DMS153 treated with DMSO at 0.1 percent for 48 hours (cell line): ENCODE data around the gene MAP1LC3B2.
A peak's percentile ranks its signal among the peaks of the same experiment; 100 is the strongest.

ENCODE experiments used
- DNase-seq: peaks from one replicate; lab custom pipeline; 2025; ENCODE audit not compliant: unreplicated experiment; lab: John Stamatoyannopoulos, UW

MAP1LC3B2 gene

DNA sequence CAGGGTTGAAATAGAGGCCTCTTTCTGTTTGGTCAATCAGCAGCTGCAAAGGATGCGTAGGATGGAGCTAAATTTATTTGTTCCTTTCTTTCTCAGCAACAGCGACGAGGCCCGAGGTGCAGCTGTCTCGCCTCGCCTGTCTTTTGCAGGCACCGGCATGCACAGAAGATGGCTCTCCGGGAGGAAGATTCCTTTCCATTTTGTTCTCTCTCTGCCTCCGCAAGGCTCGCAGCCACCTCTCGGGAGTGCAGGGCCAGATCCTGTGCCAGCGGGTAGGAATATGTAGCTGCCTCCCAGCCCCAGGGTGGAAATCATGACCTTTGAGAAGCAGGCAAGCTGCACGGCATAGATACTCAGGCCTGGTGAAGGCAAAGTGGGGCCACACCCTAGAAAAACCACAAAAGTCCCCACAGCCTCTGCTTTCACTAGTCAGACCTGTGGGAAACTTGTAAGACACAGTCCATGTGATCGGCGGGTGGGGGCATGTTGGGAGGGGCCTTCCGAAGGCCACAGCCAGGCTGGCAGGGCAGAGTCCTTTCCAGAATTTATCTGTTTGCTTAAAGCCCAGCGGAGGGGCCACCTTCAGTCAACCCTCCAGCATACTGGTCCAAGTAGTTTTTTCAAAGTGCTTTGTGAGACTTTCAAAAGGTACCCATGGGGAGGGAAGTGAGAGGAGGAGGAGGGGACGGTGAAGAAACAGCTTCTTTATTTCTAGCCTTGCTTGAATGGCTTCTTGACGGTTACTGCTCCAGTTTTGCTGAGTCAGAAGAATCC lies at the start of gene MAP1LC3B2:
Gene MAP1LC3B2 (plus strand): TSS at position 220 of the 774 bp plus-strand sequence. CDS start 16,562 bp downstream, outside the sequence.
- no peak for DNase-seq

DNA sequence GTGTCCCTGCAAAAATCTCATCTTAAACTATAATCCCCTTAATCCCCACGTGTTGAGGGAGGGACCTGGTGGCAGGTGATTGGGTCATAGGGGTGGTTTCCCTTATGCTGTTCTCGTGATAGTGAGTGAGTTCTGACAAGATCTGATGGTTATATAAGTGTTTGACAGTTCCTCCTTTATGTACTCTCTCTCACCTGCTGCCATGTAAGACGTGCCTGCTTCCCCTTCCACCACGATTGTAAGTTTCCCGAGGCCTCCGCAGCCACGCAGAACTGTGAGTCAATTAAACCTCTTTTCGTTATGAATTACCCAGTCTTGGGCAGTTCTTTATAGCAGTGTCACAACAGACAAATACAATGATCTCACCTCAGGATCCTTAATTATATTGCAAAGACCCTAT lies 45.2 kb upstream of the MAP1LC3B2 start:
- no peak for DNase-seq

DNA sequence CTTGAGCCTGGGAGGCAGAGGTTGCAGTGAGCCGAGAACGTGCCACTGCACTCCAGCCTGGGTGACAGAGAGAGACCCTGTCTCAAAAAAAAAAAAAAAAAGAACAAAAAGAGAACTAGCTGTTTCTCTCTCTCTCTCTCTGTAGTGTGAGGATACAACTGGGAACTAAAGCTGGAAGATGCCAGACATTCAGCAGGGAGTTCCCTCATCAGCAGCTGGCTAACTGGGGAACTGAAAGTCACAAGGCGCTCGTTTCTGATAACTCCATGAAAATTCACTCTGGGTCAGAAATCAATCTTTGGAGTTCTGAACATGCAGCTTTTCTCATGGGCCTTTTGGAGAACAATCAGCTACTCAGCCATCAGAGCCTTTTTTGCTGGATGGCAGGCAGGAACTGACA lies 43.5 kb upstream of the MAP1LC3B2 start:
- no peak for DNase-seq

DNA sequence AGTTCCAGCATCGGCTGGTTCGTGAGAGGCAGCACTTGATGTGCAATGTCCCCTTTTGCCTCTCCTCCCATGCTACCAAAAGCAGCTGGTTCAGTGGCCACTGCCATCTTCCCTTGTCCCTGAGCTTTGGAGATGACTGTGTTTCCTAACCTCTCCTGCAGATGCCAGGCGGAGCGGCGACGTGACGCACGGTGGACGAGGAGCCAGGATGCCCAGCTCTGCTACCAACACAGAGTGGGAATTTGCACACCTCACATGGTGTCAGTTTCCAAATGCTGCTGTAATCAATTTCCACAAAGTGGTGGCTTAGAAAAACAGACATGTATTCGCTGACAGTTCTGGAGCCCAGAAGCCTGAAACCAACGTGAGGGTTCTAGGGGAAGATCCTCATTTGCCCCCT lies 42.5 kb upstream of the MAP1LC3B2 start:
- no peak for DNase-seq

DNA sequence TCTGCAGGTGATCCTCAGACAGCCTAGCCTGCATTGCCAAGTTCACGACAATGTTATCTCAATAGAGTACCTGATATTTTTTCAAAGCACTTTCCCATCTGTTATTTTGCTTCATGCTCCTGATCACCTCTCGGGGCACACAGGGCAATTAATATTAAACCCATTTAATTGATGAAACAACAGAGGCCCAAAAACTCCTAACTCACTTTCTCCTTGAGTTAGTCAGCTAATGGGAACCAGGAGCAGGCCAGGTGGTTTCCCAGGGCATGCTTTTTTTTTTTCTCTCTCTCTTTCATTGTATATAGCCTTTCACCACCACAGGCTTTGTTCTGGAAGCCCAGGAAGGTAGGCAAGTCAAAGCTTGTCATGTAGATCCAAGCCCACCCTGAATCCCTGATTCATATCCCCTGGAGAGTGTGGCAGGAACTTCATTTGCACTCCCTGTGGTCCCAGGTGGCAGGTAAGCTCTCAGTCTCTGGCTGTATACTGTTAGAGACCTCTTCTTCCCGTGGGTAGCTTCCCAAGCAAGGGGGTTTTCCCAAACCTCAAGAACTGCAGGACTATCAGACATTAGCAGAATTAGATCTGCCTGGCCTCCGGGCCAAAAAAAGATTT lies 41.6 kb upstream of the MAP1LC3B2 start:
- no peak for DNase-seq

- no peak for DNase-seq
Observed at GRCh38 chr12:116520225-116520760, 38.9 kb upstream of the MAP1LC3B2 start.

DNA sequence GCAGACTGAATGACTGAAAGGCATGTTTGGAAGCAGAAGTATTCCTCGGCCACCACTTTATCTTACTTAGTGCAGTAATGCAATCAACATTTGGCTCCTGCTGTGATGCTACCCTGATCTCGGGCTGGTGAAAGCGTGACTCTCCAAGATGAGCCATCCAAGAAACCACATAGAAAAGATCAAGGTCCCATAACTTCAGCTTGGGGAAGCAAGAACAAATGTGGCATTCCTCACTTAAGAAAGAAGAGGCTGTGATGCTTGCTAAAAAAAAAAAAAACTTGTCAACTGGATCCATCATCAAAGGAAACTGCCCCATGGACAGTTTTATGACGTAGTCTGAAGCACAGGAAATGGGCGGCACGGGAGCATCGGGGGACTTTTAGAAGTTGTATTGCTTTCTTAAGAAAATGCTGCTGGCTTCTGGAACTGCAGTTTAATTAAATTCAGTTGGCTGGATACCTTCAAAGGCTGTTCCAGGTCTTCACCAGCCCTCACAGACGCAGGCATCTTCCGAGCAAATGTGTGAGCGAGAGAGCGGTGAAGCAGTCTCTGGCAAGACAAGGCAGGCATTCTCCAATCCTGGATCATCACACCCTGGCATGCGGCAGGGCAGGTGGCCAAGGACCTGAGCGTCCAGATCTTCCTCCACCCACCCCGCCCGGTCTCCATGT lies 38.2 kb upstream of the MAP1LC3B2 start:
- DNase-seq = no peak

DNA sequence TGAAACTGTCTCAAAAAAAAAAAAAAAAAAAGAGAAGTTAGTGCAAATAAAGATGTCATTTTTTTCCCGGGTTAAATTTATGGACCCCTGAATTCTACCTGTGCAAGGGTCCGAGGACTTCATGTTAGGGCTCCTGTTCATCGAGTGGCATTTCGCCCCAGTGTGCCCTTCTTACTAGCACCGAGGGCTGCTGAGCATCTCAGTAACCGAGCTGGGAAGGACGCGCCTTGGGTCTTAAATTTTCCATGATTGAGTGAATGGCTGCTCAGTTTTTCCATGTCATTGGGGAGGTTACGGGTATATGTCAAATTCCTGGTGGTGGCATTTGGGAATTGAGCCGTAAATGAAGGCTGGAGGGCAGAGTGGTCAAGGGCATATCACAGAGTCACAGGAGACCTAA lies 34.9 kb upstream of the MAP1LC3B2 start:
- DNase-seq = no peak

- no peak for DNase-seq
Observed at GRCh38 chr12:116524964-116525379, 34.2 kb upstream of the MAP1LC3B2 start.

GRCh38 chr12:116525418-116526001 lies 33.7 kb upstream of the MAP1LC3B2 start:
- no peak for DNase-seq

DNA sequence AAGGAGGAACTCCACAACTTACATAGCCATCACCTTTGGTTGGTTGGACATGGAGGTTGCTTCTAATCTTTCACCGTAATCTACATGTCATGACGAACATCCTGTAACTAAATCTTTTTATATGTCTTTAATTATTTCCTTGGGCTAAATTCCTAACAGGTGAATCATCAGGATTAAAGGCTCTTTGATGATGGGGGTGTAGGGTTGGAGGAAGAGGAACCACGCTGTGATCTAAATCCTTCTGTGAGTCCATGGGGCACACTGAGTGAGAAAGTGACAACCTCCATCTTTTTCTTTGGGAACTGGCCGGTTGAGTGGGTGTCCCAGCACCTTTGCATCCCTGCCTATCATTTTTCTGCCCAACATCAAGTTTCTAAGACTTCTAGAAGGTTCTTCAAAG lies 31.1 kb upstream of the MAP1LC3B2 start:
- no peak for DNase-seq

DNA sequence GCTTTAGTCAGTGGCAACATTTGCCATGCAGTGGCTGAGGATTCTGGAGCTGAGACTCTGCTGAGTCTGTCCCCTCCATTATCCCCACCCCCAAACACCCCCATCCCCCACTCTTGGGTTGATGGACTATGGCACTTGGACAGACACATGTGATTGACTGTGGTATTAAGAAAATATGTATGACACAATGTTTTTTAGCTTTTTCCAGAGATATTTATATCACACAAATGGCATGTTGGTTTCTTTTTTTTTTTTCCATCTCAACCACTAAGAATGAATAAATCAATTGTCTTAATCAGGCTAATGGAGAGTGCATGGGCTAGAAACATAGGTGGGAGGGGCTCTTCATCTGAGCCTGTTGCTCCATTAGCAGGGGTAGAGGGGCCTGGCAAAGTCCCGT lies 30.7 kb upstream of the MAP1LC3B2 start:
- DNase-seq = no peak

- no peak for DNase-seq
Observed at GRCh38 chr12:116529048-116529447, 30.1 kb upstream of the MAP1LC3B2 start.

DNA sequence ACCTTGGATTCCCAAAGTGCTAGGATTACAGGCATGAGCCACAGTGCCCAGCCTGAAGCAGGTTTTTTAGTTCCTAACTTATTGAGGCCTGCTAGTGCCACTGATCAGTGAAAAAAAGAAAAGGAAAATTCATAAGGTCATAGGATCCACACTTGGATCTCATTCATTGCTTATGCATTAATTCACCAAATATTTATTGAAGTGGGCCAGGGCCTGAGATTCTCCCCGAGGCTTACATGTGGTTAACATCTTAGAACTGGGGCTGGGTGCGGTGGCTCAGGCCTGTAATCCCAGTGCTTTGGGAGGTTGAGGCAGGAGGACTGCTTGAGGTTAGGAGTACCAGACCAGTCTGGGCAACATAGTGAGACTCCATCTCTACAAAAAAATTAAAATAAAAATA lies 29.5 kb upstream of the MAP1LC3B2 start:
- DNase-seq = no peak

GRCh38 chr12:116532428-116532827 lies 26.8 kb upstream of the MAP1LC3B2 start:
- no peak for DNase-seq

DNA sequence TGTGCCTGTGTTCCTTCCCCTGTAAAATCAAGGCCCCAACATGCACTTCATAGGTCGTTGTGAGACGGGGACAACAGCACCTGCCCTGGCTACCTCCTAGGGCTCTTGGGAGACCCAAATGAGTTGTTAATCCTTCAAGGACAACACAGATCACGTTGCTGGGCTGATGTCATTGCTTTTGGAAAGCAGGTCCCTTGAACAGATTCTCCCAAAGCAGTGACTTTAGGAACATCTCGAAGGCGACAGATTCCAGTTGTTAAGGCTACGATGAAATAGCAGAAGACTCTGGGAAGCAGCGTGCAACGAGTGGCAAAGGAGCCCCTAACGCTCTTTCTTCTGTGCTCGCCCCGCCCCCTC lies 26.2 kb upstream of the MAP1LC3B2 start:
- no peak for DNase-seq

DNA sequence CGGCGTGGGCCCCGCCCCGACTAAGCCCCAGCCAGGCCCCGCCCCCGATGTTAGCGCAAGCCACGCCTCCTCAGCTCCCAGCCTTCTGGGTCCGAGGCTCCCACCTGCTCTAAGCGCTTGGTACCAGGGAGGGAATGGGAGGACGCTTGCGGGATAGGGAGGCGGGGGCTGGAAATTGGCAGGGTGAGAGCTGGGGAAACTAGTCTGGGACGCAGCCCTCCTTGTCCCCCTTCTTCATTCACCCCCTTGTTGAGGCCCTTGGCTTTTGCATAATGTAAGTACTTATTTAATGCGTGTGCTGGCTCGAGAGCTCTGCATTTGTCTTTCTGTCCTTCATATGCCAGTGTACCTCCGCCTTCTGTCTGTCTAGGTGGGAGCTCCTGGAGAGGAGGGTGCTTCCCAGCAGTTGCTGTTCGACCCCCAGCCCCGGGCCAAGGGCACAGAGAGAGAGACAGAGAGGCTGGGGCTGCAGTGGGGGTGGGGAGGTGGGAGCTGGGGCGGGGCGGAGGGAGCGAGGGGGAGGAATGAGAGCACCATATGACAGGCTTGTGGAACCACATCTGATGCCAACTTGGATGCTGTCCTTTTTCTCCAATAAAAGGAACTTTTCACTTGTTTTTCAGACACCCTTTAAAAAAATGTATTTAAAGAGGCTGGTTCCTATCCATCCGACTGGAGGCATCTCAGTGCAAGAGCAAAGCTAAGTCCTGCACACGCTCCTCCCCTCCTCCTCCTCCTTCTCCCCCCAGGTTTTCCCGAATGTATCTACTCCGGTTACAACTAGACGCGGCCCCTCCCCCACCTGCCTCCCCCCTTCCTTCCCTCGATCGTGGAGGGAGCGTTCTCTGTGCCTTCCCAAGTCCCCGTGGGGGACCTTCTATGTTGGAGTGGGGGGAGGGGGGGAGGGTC lies 25.6 kb upstream of the MAP1LC3B2 start:
- peak; percentile 60 for DNase-seq

DNA sequence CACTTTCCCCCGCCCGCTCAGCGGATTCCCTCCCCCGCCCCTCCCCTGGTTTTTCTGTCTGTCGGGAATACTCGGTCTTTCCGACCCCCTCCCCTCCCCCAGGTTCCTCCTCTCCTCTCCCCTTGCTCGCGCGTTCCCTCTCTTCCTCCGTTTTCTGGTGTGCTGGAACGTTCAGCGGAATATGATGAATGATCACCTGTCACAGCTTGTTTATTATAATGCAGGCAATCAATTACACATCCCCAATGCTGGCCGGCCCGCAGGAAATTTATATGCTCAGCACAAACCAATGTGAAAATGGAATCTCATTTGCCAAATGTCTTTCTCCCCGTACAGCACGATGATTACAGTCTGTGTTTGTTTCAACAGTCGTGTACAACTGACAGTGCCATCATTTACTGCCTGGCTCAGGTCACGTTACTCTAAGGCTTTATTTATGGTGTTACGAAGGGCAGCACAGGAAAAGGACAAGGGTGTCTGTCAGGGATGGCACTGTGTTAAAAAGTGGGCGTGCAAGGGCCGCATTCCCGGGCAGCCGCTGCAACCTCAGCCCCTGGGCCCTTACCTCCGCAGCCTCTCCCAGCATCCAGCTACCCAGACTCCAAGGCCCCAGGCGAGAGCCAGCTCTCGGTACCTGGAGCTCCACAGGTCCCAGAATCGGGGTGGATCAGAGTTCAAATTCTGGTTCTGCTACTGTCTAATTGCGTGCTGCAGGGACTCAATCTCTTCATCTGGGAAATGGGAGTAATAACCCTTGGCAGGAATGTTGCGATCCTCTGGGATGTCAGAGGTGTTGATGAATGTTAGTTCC lies 24.7 kb upstream of the MAP1LC3B2 start:
- no peak for DNase-seq

DNA sequence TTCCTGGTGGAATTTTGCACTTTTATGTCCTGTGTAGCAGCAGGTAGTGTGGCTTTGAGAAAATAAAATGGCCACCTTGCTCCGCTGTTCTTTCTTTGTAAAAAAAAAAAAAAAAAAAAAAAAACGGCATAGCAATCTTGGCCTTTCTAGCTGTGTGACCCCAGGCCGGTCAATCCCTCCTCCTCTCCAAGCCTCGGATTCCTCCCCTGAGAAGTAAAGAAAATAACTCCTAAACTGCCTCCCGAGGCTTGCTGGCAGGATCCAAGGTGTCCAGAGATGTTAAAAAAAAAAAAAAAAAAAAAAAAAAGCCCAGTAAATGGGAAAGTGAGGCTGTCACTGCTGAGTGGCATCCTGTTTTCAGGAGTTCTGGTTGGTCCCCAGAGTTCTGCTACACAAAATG lies 23.9 kb upstream of the MAP1LC3B2 start:
- DNase-seq = no peak
